CD4-positive, alpha-beta T cell treated with Interleukin-21 for 1 hour (primary cell): ENCODE measurements around the gene EPB41L2.
"Not testable (repeated sequence)": the region's sequence is repeated elsewhere in the genome, so short reads cannot be mapped to it uniquely, and the experiment has no call there.

ENCODE experiments used
- DNase-seq: peaks from one replicate; pipeline ENCODE4 v3.0.0-alpha.2; 2020

Gene EPB41L2

DNA sequence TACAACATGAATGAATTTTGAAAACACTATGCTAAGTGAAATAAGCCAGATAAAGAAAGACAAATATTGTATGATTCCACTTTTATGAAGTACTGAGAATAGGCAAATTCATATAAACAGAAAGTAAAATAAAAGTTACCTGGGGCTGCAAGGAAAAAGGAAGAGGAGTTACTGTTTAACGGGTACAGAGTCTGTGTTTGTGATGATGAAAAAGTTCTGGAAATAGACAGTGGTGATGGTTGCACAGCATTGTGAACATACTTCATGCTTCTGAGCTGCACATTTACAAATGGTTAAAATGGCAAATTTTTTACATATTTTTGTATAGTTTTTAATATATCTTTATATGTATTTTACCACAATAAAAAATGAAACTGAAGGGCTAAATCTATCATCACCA, 29.4 kb downstream of the EPB41L2 start:
- DNase-seq: no peak

GRCh38 chr6:131029626-131030297, 33.3 kb downstream of the EPB41L2 start:
- DNase-seq: no peak

DNA sequence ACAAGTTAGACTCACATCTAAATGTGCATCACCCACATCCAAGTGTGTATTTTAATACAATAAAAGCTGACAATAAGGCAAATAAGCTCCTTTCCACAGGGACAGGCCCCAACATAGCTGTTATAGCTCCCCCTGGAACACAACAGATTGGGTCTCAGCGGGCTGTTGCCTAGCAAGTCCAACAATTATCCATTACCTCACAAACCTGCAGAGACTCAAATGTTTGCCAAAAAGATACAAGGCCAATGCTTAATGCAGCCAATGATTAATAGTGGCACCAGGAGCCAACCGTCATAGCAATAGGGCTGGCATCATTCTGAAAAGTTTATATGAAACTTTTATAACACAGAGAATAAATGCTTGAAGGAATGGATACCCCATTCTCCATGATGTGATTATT, 35.7 kb downstream of the EPB41L2 start:
- no peak for DNase-seq

- no peak for DNase-seq
Measured at GRCh38 chr6:131026243-131026642, 36.8 kb downstream of the EPB41L2 start.

DNA sequence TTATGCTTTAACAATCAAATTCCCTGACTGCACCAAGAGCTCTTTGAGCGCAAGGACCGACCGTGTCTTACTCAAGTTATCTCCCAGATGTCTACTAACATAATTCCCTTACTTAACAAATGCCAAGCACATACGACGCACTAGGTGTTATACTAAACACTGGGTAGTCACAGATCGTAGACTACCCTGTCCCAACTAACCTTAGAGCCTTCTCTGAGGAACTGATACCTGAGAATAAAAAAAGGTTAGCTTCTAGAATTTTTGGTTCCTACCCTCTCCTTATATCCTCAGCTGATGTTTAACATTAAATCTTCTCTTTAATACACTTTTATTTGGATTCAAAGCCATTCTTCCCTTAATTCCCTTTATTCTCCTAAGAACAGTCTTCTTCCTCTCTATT, 38.5 kb downstream of the EPB41L2 start:
- no peak for DNase-seq

GRCh38 chr6:131023834-131024504, 39.1 kb downstream of the EPB41L2 start:
- no peak for DNase-seq

DNA sequence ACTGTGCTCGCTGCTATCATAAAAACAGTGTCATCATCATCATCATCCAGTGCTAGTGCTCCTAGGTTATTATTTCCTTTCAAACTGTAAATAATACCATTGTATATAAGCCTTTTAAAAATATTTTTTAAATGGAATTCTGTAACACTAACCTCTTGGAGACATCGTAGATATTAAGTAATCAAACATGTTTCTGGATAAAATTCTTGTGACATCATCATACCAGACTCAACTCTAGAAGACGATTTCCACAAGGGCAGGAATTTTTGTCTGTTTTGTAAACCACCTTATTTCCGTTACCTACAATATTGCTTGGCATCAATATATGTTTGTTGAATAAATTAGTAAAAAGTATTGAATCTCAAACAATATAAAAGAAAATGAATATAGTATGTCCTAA, 40.4 kb downstream of the EPB41L2 start:
- DNase-seq: no peak

DNA sequence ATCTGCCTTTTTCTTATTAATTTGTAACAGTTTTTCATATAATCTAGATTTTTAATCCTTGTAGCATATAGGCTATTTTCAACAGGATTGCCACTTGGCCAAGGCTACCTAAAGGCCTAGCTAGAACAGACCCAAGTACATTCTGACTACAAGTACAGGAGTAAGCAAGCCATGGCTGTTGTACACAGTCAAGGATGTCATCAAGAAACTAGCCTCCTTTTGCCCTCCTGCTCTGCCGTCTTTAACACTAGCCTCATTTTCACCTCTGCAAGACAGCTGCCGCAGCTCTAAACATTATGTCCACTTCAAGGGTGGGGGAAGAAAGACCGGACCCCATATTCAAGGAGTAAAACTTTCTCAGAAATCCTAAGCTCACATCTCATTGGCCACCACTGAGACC, 45.1 kb downstream of the EPB41L2 start:
- DNase-seq: no peak

- no peak for DNase-seq
Measured at GRCh38 chr6:131015630-131016263, 47.3 kb downstream of the EPB41L2 start.

GRCh38 chr6:131015025-131015591, 47.9 kb downstream of the EPB41L2 start:
- no peak for DNase-seq

DNA sequence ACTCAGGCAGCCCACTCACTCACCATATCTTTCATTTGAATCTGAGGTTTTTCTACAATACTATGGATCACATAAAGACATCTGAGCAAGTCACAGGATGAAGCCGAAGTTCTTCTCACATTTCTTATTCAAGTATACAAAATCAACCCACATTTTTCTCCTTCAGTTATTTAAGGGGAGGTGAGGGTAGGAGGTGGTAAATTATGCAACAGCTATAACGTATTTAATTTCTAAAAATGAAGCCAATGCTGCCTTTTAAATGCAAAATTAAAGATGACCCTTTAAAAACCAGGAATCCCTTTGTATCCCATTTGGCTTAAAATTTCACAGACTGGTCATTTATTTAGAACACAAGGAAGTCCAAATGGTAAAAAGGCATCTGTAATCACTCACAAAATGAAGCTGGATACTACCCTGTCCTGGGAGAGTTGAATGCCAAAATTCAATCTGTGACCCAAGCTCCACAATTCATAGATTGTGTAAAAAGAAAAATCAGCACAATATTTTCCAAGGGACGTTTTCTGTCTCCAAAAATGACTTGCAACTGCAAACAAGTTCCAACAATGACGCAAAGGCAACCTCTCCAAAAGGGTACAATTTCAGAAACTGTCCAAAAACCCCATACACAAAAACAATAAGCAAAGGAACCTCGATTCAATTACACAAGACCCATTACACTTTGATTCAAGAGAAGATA, 48.8 kb downstream of the EPB41L2 start:
- no peak for DNase-seq

DNA sequence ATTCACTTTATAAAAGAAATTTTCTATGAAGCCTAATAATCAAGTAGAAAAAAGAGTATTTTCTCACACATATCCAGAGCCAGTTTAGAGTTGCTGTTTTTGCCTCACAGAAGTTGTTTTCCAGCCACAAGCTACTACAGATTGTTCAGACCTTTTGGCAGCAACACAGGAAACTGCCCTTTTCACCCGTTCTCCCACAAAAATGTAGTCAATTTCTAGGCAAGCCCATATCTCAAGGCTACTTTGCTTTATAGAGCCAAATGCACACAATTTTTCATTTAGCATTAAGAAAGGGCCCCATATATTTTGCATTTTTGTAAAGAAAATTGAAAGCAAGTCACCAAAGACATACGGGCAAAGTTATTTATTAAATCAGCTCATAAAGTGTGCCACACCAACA, 49.5 kb downstream of the EPB41L2 start:
- no peak for DNase-seq

GRCh38 chr6:131009790-131010189, 53.3 kb downstream of the EPB41L2 start:
- no peak for DNase-seq

- DNase-seq: not testable (repeated sequence)
Measured at GRCh38 chr6:131008965-131009364, 54.1 kb downstream of the EPB41L2 start.

DNA sequence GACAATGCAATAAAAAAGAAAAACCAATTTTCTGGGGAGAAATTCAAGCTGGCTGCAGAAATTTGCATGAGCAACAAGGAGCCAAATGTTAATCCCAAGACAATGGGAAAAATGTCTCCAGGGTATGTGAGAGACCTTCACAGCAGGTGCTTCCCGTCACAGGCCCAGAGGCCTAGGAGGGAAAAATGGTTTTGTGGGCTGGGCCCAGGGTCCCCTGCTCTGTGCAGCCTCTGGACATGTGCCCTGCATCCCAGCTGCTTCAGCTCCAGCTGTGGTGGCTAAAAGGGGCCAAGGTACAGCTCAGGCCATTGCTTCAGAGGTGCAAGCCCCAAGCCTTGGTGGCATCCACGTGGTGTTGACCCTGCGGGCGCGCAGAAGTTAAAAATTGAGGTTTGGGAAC, 55.1 kb downstream of the EPB41L2 start:
- not testable (repeated sequence) for DNase-seq

DNA sequence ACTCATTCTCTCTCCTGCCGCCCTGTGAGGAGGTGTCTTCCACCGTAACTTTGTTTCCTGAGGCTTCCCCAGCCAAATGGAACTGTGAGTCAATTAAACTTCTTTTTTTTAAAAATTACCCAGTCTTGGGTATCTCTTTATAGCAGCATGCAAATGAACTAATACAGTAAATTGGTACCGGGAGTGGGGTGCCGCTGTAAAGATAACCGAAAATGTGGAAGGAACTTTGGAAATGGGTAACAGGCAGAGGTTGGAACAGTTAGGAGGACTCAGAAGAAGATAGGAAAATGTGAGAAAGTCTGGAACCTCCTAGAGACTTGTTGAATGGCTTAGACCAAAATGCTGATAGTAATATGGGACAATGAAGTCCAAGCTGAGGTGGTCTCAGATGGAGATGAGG, 55.8 kb downstream of the EPB41L2 start:
- no peak for DNase-seq

DNA sequence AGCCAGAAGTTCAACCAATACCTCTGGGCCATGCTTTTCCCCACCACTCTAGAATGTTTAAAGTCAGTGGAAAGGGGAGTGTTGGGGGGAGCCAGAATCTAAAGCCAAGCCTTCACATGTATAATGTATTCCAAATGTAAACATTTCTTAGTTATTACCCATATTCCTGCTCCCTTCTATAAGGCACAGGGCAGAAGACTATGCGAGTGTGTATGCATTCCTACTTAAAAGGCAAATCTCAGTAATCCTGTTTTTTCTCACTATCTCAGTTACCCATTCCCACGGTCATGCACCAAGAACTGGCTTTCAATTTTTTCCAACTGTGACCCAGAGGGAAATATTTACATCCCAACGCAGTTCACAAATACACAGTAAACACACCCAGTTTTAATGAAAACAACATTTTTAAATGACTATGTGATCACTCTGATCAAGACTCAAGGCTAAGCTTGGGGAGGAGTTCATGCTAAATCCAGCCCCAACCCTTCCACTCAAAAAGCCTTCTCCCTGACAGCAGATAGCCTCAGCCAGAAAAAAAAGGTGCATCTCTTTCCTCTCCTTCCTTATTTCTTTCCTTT, 57.5 kb downstream of the EPB41L2 start:
- DNase-seq: no peak

- no peak for DNase-seq
Measured at GRCh38 chr6:131004936-131005335, 58.1 kb downstream of the EPB41L2 start.

DNA sequence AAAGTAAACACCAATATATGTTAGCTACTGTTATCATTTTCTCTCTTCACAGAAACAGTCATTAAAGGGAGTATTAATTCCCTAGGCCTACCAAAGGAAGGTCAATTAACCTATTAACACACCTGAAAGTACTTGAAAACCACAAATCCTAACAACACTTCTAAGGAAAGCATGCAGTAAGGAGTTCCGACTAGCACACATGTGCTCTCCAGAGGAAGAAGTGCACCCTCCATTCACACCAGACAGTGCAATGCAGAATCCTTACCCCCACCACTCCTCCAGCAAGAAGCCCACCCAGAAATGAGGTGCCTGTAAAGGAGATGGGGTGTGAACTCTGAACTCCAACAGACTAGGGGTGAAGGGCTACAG, 58.7 kb downstream of the EPB41L2 start:
- no peak for DNase-seq

- no peak for DNase-seq
Measured at GRCh38 chr6:131003488-131004386, 59.3 kb downstream of the EPB41L2 start.

DNA sequence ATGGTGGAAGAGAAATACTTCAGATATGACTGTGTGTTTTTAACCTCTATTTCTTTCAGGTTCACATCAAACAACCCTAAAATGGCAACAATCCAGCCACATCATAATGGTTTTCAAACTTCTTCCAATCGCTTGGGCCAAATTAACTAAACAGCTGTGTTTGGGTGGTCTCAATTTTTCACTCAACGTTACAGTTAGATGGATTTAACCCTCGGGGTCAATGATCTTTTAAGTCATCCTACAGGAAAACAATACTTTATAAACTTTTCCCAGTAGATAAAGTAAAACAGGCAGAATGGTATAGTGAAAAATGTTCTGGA, 60.4 kb downstream of the EPB41L2 start:
- no peak for DNase-seq
